HUES48 (cell line): ENCODE results near the gene DLX1.
"Not testable (repeated sequence)": the region's sequence is repeated elsewhere in the genome, so short reads cannot be mapped to it uniquely, and the experiment has no call there.

Experiments
- H3K27ac ChIP-seq: one replicate; pipeline ENCODE4 v1.7.0; 2013; ENCODE audit warnings: low read depth, low read length, inconsistent platforms
- H3K27me3 ChIP-seq: 2 replicates; pipeline ENCODE4 v1.6.1; 2013; ENCODE audit warnings: mild to moderate bottlenecking, low read length; ENCODE audit not compliant: control insufficient read depth, insufficient read depth
- H3K36me3 ChIP-seq: 2 replicates; pipeline ENCODE4 v1.6.1; 2013; ENCODE audit warnings: low read length; ENCODE audit not compliant: control insufficient read depth, insufficient read depth
- H3K4me1 ChIP-seq: 2 replicates; pipeline ENCODE4 v1.6.1; 2013; ENCODE audit warnings: mild to moderate bottlenecking, low read length; ENCODE audit not compliant: control insufficient read depth, insufficient read depth
- H3K4me3 ChIP-seq: 2 replicates; pipeline ENCODE4 v1.5.1; 2013; ENCODE audit warnings: mild to moderate bottlenecking, low read depth, low read length
- H3K9ac ChIP-seq: 2 replicates; pipeline ENCODE4 v1.6.1; 2013; ENCODE audit warnings: mild to moderate bottlenecking, low read depth, low read length, moderate library complexity
- H3K9me3 ChIP-seq: 2 replicates; pipeline ENCODE4 v1.6.1; 2013; ENCODE audit warnings: low read length; ENCODE audit not compliant: control insufficient read depth, insufficient read depth

The DLX1 gene

DNA sequence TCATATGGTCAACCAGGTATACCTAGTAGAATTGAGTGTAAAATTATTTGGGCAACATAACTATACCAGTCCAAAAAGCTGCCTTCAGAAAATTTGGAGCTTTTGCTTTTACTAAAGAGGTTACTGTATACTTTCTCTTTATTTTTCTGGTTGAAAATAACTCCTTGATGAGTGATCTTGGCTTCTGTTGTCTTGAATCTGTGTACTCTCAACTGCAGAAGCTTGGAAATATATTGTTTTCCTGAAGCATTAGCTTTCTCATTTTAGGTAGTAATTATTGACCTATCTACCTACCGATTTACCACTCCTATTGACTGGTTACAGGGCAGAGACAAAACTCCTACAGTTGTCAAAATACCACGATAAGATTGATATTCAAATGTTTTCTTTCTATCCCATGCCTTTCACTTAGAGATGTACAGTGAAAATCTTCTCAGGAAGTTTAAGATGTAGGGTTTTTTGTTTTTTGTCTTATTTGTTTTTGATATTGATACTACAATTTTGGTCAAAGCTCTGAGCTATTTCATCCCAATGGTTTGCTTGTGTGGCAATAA, 35.7 kb upstream of the DLX1 start:
- no peak overlapping the region for H3K4me3 ChIP-seq
- no peaks in the 10 kb centered on the region for H3K27me3 ChIP-seq
- H3K9ac ChIP-seq: no peak overlapping the region
- H3K27ac ChIP-seq: no peak overlapping the region
- peaks cover 9% of the 10 kb centered on the region; the same call in 1 of the 2 replicates for H3K4me1 ChIP-seq
- no peaks in the 10 kb centered on the region for H3K36me3 ChIP-seq
- H3K9me3 ChIP-seq: no peaks in the 10 kb centered on the region

DNA sequence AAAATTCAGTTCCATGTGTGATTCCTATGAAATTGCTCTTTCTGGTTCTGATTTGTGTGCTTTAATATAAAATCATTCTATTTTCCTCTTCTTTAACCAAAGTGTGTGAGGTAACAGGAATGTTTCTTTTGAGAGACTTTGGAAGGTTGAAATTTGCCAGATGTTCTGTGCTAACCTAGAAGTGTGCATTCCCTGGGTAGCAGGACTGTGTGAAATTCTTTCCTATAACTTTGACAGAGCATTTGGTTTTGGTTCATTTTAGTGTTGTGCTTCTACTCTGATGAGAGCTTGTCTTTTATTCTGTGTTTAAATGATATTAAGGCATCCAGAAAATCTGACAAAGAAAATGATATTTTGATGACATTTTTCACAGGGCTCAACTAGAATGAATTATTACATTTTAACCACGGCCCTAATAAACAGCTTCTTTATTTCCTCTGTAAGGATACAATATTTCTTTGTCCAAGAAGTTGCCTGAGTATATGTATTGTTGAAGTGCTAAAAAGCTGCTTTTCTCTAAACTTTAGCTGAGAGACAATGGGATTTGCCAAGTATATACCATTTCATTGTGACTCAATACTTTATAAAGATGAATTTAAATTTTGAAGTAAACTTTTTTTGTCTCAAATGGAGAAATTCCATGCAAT, 34.7 kb upstream of the DLX1 start:
- H3K27me3 ChIP-seq: no peaks in the 10 kb centered on the region
- no peaks in the 10 kb centered on the region for H3K36me3 ChIP-seq
- peaks cover 9% of the 10 kb centered on the region; the same call in 1 of the 2 replicates for H3K4me1 ChIP-seq
- H3K9me3 ChIP-seq: no peaks in the 10 kb centered on the region
- H3K27ac ChIP-seq: no peak overlapping the region
- H3K9ac ChIP-seq: no peak overlapping the region
- no peak overlapping the region for H3K4me3 ChIP-seq

DNA sequence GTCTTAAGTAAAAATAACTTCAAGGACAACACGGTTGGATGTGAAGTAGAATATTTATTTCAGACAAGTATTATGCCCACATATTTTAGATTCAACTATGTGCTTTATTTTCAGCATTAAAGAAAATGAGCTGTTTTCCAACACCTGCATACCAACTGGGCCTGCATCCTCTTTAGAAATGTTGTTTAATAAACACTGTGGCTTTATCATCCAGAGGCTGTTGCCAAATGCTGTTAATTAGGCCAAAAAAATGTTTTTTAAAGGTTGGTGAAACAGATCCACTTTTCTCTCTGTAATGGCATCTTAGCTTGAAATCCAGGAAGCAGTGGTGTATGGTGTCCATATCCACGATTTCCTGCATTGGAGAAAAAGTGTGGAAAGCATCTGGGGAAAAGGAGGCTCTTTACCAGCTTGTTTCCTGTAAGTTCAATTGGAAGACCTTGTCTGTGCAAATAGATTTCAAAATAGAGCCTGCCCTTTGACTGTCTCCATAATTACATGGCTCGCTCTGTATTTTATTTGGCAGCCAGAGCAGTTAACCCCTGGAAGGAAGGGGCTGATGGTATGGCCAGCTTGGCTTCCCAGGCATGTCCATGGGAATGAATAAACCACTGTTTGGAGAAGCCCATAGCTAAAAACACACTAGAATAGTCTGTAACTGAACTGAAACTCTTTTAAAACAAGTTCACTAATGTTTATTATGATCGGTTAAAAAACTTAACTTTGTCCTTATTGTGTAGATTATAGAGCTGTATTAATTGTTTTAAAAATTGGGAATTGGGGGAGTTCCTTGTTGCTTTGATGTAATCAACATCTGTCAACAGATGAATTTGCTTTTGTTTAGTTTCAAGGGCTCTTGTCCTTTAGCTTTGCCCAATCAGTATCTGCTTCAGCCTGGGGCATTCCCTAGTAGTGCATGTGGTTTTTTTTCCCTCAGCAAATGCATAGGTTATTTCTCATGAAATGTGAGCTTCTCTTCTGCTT, 33.0 kb upstream of the DLX1 start:
- no peak overlapping the region for H3K4me3 ChIP-seq
- H3K27me3 ChIP-seq: no peaks in the 10 kb centered on the region
- no peak overlapping the region for H3K9ac ChIP-seq
- H3K4me1 ChIP-seq: peaks cover 9% of the 10 kb centered on the region; the same call in 1 of the 2 replicates
- H3K9me3 ChIP-seq: no peaks in the 10 kb centered on the region
- H3K27ac ChIP-seq: no peak overlapping the region
- no peaks in the 10 kb centered on the region for H3K36me3 ChIP-seq

DNA sequence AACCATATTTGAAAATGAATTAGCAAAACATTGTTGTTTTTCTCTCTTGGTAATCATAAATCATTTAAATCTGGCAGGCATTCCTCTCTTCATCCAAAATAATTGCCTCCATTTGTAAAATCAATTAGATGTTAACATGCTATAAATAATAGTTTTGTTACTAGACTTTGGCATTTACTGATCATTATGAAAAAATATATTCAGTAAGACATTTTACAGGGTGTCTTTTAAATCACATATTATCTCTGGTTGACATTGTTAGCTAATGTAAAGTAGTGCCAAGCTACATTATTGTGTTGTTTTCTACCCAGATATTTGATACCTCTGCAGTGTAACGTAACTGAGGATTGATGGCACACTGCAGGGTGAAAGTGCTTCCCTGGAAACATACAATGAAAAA, 31.8 kb upstream of the DLX1 start:
- H3K27me3 ChIP-seq: no peaks in the 10 kb centered on the region
- H3K4me3 ChIP-seq: no peak overlapping the region
- no peak overlapping the region for H3K27ac ChIP-seq
- H3K36me3 ChIP-seq: no peaks in the 10 kb centered on the region
- H3K9me3 ChIP-seq: no peaks in the 10 kb centered on the region
- peaks cover under 1% of the 10 kb centered on the region; the same call in 1 of the 2 replicates for H3K4me1 ChIP-seq
- H3K9ac ChIP-seq: no peak overlapping the region

DNA sequence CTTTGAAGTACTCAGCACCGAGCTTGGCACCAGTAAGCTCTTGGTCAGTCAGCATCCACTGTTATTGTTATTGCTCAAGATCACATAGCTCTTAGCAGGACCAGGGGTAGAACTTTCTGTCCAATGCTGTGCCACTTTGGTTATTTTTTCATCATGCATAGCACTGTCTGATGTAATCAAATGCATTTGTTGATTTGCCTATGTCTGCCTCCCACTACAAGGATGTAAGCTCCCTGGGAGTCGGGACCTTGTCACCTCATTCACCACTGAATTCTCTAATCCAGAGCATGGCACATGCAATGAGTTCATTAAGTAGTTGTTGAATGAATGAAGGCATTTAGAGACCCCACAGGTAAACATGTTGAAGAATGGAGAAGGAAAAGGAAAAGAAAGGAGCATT, 29.0 kb upstream of the DLX1 start:
- Histone ChIP-seq H3K27me3 (no peaks in the 10 kb centered on the region), H3K27ac (no peak overlapping the region), H3K36me3 (no peaks in the 10 kb centered on the region), H3K9me3 (no peaks in the 10 kb centered on the region), H3K4me3 (no peak overlapping the region), H3K9ac (no peak overlapping the region), H3K4me1 (no peaks in the 10 kb centered on the region; the same call in 1 of the 2 replicates)

DNA sequence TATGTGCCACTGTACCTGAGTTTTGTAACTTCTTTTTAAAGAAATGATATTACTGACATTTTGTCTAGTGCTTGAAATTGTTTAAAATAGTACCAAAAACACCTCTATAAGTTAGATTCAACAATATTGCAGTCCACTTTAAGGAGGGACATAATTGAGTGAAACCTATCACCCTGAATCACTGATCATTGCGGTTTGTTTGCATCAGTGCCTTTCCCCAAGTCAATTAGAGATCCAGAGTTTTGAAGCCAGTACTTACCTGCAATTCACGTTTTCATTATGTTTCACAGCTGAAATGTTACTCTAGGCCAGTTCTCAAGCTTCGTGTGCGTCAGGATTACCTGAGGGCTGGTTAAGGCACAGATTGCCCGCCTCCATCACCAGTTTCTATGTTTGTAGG, 26.6 kb upstream of the DLX1 start:
- no peaks in the 10 kb centered on the region; the same call in 1 of the 2 replicates for H3K4me1 ChIP-seq
- H3K36me3 ChIP-seq: no peaks in the 10 kb centered on the region
- H3K9me3 ChIP-seq: no peaks in the 10 kb centered on the region
- no peak overlapping the region for H3K4me3 ChIP-seq
- H3K9ac ChIP-seq: no peak overlapping the region
- H3K27ac ChIP-seq: no peak overlapping the region
- H3K27me3 ChIP-seq: no peaks in the 10 kb centered on the region

DNA sequence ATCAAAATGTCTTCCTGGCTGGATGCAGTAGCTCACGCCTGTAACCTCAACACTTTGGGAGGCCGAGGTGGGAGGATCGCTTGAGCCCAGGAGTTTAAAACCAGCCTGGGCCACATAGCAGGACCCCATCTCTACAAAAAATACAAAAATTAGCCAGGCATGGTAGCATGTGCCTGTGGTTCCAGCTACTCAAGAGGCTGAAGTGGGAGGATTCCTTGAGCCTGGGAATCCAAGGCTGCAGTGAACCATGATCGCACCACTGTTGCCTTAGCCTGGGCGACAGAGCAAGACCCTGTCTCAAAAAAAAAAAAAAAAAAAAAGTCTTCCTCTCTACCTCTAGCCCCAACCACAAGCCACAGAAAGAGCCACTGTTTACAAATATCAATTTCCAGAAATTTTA, 25.2 kb upstream of the DLX1 start:
- H3K4me1 ChIP-seq, H3K4me3 ChIP-seq, H3K27me3 ChIP-seq, H3K9ac ChIP-seq, H3K27ac ChIP-seq, H3K9me3 ChIP-seq, H3K36me3 ChIP-seq: not testable (repeated sequence)

DNA sequence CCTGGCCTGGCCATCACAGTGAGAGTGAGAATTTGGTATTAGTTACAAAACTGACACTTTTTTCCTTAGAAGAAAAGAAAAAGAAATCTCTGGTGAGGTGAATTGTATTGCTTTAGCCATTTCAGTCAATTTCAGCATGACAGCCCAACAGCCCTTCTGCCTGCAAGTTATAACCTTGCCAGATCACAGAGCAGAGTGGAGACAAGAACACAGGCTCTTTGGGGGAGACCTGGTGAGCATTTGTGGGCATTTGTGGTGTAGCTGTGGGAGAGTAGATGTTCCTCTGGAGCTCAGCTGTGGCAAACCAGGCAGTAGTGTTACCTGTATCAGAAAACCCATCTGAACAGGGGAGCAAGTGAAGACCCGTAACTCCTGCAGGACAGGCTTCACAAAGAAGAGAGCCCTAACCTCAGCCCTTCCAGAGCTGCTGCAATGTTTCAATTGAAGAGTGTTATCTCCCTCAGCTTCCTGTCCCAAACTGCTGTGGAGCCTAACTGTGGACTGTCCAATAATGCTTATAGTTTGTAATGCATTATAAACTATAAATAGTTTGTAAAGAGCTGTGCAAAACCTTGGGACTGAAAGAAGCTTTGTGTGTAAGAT, 22.8 kb upstream of the DLX1 start:
- no peak overlapping the region for H3K9ac ChIP-seq
- no peaks in the 10 kb centered on the region for H3K36me3 ChIP-seq
- no peaks in the 10 kb centered on the region for H3K27me3 ChIP-seq
- H3K27ac ChIP-seq: no peak overlapping the region
- no peaks in the 10 kb centered on the region; the same call in 1 of the 2 replicates for H3K4me1 ChIP-seq
- no peaks in the 10 kb centered on the region for H3K9me3 ChIP-seq
- H3K4me3 ChIP-seq: no peak overlapping the region

DNA sequence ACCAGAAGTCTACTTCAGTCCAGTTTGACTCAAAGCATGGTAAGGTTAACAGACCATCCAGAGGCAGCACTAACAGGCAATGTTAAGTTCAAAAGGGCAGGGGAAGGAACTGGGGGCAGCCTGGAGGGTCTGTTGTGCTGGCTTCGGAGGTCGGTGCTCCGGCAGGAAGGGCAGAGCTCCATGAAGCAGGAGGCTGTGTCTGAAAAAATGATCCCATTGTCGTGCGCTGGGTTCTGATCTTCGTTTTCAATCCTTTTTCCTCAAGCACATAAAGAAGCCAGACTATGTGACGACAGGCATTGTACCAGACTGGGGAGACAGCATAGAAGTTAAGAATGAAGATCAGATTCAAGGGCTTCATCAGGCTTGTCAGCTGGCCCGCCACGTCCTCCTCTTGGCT, 21.9 kb upstream of the DLX1 start:
- Histone ChIP-seq H3K4me1 (no peaks in the 10 kb centered on the region; the same call in 1 of the 2 replicates), H3K27me3 (no peaks in the 10 kb centered on the region), H3K9ac (no peak overlapping the region), H3K4me3 (no peak overlapping the region), H3K27ac (no peak overlapping the region), H3K36me3 (no peaks in the 10 kb centered on the region), H3K9me3 (no peaks in the 10 kb centered on the region)

DNA sequence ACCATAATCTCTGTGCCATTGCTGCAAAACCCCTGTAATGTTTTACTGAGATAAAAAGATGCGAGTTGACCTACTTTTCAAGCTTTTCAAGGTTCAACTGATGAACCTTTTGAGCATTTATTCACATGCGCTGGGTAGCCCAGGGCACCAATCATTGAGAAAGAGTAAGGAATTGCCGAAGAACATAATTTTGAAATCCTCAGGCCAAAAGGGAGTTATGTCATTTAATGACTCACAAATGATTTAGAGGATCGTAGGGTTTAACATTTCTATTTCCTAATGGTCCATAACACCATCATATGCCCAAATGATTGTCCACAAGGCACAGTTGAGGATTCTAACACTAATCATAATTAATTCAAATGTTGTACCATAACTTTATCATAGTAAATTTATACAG, 20.2 kb upstream of the DLX1 start:
- Histone ChIP-seq H3K4me1 (no peaks in the 10 kb centered on the region; the same call in 1 of the 2 replicates), H3K27ac (no peak overlapping the region), H3K27me3 (no peaks in the 10 kb centered on the region), H3K9ac (no peak overlapping the region), H3K4me3 (no peak overlapping the region), H3K9me3 (no peaks in the 10 kb centered on the region), H3K36me3 (no peaks in the 10 kb centered on the region)
